ENCODE measurements around the gene PADI3. TPM values are rescaled to one million over a fixed set of nuclear protein-coding genes. Genes with fewer than 3 reads are reported as not detected.

PADI3 gene
- total RNA-seq, 1 experiment from 2014 or later: 0.61 TPM

DNA sequence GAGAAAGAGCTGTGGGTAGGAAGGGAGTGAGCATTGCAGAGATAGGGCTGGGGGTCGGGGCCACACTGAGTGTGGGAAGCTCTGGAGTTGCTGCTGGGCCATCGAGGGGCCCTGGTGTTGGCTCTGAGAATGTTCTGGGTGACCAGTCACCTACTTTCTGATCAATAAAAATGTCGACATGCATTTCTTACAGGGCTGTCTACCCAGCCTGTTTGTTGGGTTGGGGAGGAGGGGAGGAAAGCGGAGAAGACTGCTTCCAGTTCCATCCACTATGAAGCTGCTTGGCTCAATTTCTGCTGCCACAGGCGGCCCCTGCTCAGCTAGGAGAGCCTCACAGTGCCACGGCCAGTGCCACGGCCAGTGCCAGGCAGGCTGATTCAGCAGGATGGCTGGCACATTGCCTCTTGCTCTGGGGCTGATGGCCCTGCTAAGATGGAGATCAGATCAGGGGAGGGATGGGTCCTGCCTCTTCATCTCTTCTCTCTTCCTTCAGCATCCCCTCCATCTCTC, 3.0 kb upstream of the PADI3 start (continued):
- TF ChIP-seq, protein P1, sequence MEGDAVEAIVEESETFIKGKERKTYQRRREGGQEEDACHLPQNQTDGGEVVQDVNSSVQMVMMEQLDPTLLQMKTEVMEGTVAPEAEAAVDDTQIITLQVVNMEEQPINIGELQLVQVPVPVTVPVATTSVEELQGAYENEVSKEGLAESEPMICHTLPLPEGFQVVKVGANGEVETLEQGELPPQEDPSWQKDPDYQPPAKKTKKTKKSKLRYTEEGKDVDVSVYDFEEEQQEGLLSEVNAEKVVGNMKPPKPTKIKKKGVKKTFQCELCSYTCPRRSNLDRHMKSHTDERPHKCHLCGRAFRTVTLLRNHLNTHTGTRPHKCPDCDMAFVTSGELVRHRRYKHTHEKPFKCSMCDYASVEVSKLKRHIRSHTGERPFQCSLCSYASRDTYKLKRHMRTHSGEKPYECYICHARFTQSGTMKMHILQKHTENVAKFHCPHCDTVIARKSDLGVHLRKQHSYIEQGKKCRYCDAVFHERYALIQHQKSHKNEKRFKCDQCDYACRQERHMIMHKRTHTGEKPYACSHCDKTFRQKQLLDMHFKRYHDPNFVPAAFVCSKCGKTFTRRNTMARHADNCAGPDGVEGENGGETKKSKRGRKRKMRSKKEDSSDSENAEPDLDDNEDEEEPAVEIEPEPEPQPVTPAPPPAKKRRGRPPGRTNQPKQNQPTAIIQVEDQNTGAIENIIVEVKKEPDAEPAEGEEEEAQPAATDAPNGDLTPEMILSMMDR (IDR thresholded peaks at IDR 0.05): no peak
- TF ChIP-seq ZNF423 (CRISPR knock-in tag; IDR thresholded peaks at IDR 0.05) (no peak), PRRX2 (CRISPR knock-in tag; IDR thresholded peaks at IDR 0.05) (no peak), NFYB (CRISPR knock-in tag; conservative IDR thresholded peaks at IDR 0.05; ENCODE audit: low read depth) (no peak), JUN (CRISPR knock-in tag; IDR thresholded peaks at IDR 0.05) (no peak)
- TF ChIP-seq, protein P2, sequence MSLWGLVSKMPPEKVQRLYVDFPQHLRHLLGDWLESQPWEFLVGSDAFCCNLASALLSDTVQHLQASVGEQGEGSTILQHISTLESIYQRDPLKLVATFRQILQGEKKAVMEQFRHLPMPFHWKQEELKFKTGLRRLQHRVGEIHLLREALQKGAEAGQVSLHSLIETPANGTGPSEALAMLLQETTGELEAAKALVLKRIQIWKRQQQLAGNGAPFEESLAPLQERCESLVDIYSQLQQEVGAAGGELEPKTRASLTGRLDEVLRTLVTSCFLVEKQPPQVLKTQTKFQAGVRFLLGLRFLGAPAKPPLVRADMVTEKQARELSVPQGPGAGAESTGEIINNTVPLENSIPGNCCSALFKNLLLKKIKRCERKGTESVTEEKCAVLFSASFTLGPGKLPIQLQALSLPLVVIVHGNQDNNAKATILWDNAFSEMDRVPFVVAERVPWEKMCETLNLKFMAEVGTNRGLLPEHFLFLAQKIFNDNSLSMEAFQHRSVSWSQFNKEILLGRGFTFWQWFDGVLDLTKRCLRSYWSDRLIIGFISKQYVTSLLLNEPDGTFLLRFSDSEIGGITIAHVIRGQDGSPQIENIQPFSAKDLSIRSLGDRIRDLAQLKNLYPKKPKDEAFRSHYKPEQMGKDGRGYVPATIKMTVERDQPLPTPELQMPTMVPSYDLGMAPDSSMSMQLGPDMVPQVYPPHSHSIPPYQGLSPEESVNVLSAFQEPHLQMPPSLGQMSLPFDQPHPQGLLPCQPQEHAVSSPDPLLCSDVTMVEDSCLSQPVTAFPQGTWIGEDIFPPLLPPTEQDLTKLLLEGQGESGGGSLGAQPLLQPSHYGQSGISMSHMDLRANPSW (CRISPR knock-in tag; conservative IDR thresholded peaks at IDR 0.05; ENCODE audit: low read depth): no peak
- TF ChIP-seq, protein P3, sequence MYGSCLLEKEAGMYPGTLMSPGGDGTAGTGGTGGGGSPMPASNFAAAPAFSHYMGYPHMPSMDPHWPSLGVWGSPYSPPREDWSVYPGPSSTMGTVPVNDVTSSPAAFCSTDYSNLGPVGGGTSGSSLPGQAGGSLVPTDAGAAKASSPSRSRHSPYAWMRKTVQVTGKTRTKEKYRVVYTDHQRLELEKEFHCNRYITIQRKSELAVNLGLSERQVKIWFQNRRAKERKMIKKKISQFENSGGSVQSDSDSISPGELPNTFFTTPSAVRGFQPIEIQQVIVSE (CRISPR knock-in tag; IDR thresholded peaks at IDR 0.05; ENCODE audit: borderline replicate concordance): no peak

DNA sequence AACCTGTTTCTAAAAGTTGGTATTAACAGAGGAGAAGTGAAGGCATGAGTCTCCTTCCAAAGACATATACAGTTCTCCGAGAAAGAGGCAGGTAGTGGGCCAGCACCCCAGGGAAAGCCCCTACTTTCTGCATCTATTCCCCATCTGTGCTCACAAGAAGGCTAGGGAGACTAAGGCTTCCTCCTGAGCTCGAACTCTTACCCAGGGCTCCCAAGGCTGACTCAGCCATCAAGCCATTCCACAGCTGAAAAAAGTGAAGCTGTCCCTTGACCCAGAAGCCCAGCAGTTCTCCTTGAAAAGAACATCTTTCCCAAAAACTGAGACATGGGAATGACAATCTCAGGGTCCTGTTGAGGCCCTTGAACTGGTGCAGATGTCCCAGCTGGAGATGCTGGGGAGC, 1.9 kb upstream of the PADI3 start:
- H3K36me3 Mint-ChIP-seq: no peaks in the 10 kb centered on the region
- TF ChIP-seq, protein P4, sequence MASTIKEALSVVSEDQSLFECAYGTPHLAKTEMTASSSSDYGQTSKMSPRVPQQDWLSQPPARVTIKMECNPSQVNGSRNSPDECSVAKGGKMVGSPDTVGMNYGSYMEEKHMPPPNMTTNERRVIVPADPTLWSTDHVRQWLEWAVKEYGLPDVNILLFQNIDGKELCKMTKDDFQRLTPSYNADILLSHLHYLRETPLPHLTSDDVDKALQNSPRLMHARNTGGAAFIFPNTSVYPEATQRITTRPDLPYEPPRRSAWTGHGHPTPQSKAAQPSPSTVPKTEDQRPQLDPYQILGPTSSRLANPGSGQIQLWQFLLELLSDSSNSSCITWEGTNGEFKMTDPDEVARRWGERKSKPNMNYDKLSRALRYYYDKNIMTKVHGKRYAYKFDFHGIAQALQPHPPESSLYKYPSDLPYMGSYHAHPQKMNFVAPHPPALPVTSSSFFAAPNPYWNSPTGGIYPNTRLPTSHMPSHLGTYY (CRISPR knock-in tag; IDR thresholded peaks at IDR 0.05): no peak
- TF ChIP-seq ETV6 (CRISPR knock-in tag; IDR thresholded peaks at IDR 0.05): no peak
- H3K4me1 Mint-ChIP-seq: peaks cover 24% of the 10 kb centered on the region
- ChIA-PET CTCF (interaction anchor here (0.8 to 2.3 kb wide), 5 partner anchors 10 to 121 kb away, joined by 3 to 12 read pairs (median 4); no protein-coding TSS in a partner anchor), POLR2A (no interaction called here)
- no peak overlapping the region for H3K4me3 Mint-ChIP-seq
- DNase-seq (ENCODE audit: low spot score) (no peak), ATAC-seq (no peak)
- H3K27ac Mint-ChIP-seq: no peak overlapping the region
- no peaks in the 10 kb centered on the region for H3K27me3 Mint-ChIP-seq (ENCODE audit: low read depth)
- H3K9me3 Mint-ChIP-seq: no peaks in the 10 kb centered on the region

DNA sequence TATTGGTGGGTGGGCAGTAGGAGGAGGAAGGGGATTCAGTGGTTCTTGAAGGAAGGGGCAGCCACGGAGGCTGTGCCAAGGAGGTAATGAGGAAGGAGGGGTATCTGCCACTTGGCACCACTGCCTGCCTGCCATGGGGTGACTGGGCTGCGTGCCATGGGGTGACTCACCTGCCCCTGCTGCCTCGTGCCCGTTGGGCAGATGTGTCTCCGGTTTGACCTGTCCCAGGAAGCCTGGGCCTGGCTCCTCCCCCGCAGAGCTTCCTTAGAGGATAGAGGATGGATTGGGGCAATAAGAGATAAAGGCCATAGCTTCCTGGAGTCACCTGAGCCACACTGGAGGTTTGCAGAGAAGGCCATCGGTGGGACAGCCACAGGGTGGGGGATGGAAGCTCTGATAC, 1.7 kb downstream of the PADI3 start:
- Mint-ChIP-seq H3K27me3 (ENCODE audit: low read depth) (no peaks in the 10 kb centered on the region), H3K4me1 (peaks cover 15% of the 10 kb centered on the region), H3K4me3 (no peak overlapping the region), H3K36me3 (no peaks in the 10 kb centered on the region), H3K9me3 (no peaks in the 10 kb centered on the region), H3K27ac (no peak overlapping the region)
- POLR2A ChIA-PET: no interaction called here
- DNase-seq (ENCODE audit: low spot score) (no peak), ATAC-seq (no peak)
- CTCF ChIA-PET: interaction anchor here (0.6 to 3.8 kb wide), 4 partner anchors 14 to 282 kb away, joined by 3 to 19 read pairs (median 7); no protein-coding TSS in a partner anchor
- TF ChIP-seq RELA (CRISPR knock-in tag; IDR thresholded peaks at IDR 0.05; ENCODE audit: borderline replicate concordance) (no peak), ESRRA (CRISPR knock-in tag; IDR thresholded peaks at IDR 0.05; ENCODE audit: borderline replicate concordance) (no peak), NR2C2 (CRISPR knock-in tag; IDR thresholded peaks at IDR 0.05) (no peak), JUN (CRISPR knock-in tag; IDR thresholded peaks at IDR 0.05) (no peak), ZNF396 (CRISPR knock-in tag; IDR thresholded peaks at IDR 0.05; ENCODE audit: borderline replicate concordance) (no peak)
- TF ChIP-seq, protein P5, sequence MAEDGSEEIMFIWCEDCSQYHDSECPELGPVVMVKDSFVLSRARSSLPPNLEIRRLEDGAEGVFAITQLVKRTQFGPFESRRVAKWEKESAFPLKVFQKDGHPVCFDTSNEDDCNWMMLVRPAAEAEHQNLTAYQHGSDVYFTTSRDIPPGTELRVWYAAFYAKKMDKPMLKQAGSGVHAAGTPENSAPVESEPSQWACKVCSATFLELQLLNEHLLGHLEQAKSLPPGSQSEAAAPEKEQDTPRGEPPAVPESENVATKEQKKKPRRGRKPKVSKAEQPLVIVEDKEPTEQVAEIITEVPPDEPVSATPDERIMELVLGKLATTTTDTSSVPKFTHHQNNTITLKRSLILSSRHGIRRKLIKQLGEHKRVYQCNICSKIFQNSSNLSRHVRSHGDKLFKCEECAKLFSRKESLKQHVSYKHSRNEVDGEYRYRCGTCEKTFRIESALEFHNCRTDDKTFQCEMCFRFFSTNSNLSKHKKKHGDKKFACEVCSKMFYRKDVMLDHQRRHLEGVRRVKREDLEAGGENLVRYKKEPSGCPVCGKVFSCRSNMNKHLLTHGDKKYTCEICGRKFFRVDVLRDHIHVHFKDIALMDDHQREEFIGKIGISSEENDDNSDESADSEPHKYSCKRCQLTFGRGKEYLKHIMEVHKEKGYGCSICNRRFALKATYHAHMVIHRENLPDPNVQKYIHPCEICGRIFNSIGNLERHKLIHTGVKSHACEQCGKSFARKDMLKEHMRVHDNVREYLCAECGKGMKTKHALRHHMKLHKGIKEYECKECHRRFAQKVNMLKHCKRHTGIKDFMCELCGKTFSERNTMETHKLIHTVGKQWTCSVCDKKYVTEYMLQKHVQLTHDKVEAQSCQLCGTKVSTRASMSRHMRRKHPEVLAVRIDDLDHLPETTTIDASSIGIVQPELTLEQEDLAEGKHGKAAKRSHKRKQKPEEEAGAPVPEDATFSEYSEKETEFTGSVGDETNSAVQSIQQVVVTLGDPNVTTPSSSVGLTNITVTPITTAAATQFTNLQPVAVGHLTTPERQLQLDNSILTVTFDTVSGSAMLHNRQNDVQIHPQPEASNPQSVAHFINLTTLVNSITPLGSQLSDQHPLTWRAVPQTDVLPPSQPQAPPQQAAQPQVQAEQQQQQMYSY (CRISPR knock-in tag; IDR thresholded peaks at IDR 0.05): no peak
- TF ChIP-seq, protein P6, sequence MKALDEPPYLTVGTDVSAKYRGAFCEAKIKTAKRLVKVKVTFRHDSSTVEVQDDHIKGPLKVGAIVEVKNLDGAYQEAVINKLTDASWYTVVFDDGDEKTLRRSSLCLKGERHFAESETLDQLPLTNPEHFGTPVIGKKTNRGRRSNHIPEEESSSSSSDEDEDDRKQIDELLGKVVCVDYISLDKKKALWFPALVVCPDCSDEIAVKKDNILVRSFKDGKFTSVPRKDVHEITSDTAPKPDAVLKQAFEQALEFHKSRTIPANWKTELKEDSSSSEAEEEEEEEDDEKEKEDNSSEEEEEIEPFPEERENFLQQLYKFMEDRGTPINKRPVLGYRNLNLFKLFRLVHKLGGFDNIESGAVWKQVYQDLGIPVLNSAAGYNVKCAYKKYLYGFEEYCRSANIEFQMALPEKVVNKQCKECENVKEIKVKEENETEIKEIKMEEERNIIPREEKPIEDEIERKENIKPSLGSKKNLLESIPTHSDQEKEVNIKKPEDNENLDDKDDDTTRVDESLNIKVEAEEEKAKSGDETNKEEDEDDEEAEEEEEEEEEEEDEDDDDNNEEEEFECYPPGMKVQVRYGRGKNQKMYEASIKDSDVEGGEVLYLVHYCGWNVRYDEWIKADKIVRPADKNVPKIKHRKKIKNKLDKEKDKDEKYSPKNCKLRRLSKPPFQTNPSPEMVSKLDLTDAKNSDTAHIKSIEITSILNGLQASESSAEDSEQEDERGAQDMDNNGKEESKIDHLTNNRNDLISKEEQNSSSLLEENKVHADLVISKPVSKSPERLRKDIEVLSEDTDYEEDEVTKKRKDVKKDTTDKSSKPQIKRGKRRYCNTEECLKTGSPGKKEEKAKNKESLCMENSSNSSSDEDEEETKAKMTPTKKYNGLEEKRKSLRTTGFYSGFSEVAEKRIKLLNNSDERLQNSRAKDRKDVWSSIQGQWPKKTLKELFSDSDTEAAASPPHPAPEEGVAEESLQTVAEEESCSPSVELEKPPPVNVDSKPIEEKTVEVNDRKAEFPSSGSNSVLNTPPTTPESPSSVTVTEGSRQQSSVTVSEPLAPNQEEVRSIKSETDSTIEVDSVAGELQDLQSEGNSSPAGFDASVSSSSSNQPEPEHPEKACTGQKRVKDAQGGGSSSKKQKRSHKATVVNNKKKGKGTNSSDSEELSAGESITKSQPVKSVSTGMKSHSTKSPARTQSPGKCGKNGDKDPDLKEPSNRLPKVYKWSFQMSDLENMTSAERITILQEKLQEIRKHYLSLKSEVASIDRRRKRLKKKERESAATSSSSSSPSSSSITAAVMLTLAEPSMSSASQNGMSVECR (CRISPR knock-in tag; IDR thresholded peaks at IDR 0.05; ENCODE audit: borderline replicate concordance): no peak
- TF ChIP-seq, protein P7, sequence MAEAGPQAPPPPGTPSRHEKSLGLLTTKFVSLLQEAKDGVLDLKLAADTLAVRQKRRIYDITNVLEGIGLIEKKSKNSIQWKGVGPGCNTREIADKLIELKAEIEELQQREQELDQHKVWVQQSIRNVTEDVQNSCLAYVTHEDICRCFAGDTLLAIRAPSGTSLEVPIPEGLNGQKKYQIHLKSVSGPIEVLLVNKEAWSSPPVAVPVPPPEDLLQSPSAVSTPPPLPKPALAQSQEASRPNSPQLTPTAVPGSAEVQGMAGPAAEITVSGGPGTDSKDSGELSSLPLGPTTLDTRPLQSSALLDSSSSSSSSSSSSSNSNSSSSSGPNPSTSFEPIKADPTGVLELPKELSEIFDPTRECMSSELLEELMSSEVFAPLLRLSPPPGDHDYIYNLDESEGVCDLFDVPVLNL (CRISPR knock-in tag; IDR thresholded peaks at IDR 0.05; ENCODE audit: borderline replicate concordance, low read depth): no peak

Measured in WTC11 (cell line).